Superior temporal gyrus (tissue), 1 donor: ENCODE data around the gene BGLAP.
"Not testable (repeated sequence)": the region's sequence is repeated elsewhere in the genome, so short reads cannot be mapped to it uniquely, and the experiment has no call there.

Experiments used
- DNase-seq: peaks from one replicate; pipeline ENCODE4 v3.0.0-alpha.2; 2016; ENCODE audit errors: extremely low spot score

The BGLAP gene

GRCh38 chr1:156241926-156242325, at the start of gene BGLAP:
BGLAP (plus strand) TSS chr1:156242184; CDS start chr1:156242232, 48 bp downstream.
- DNase-seq: no peak

- no peak for DNase-seq
Observed at GRCh38 chr1:156193208-156193487, 48.8 kb upstream of the BGLAP start.

GRCh38 chr1:156193488-156194299, 48.3 kb upstream of the BGLAP start, which contains the start of gene SLC25A44:
SLC25A44 (plus strand) TSS chr1:156194104; CDS start chr1:156199848, 5,744 bp downstream.
- peak; percentile 100 for DNase-seq

GRCh38 chr1:156194300-156194652, 47.7 kb upstream of the BGLAP start:
- peak; percentile 38 for DNase-seq

- DNase-seq: no peak
Observed at GRCh38 chr1:156195853-156196252, 46.1 kb upstream of the BGLAP start.

- no peak for DNase-seq
Observed at GRCh38 chr1:156196445-156196844, 45.5 kb upstream of the BGLAP start.

- DNase-seq: no peak
Observed at GRCh38 chr1:156198831-156199349, 43.1 kb upstream of the BGLAP start.

GRCh38 chr1:156200044-156200443, 41.9 kb upstream of the BGLAP start:
- DNase-seq: no peak

GRCh38 chr1:156203331-156203730, 38.7 kb upstream of the BGLAP start:
- no peak for DNase-seq

GRCh38 chr1:156204686-156205085, 37.3 kb upstream of the BGLAP start:
- DNase-seq: no peak

GRCh38 chr1:156211243-156211642, 30.7 kb upstream of the BGLAP start:
- no peak for DNase-seq

GRCh38 chr1:156212130-156212529, 29.9 kb upstream of the BGLAP start:
- DNase-seq: no peak

GRCh38 chr1:156212833-156213643, 28.9 kb upstream of the BGLAP start, which contains the start of gene PMF1:
PMF1 (plus strand) TSS chr1:156213007; CDS start chr1:156213016, 9 bp downstream.
- peak; percentile 97 for DNase-seq

- no peak for DNase-seq
Observed at GRCh38 chr1:156213644-156213966, 28.4 kb upstream of the BGLAP start.

- no peak for DNase-seq
Observed at GRCh38 chr1:156214024-156214748, 27.8 kb upstream of the BGLAP start.

GRCh38 chr1:156216361-156217086, 25.5 kb upstream of the BGLAP start:
- DNase-seq: not testable (repeated sequence)

GRCh38 chr1:156217871-156218270, 24.1 kb upstream of the BGLAP start:
- DNase-seq: peak; percentile 38

GRCh38 chr1:156220226-156220625, 21.8 kb upstream of the BGLAP start:
- no peak for DNase-seq

- DNase-seq: no peak
Observed at GRCh38 chr1:156221986-156222692, 19.8 kb upstream of the BGLAP start.

GRCh38 chr1:156225677-156226014, 16.3 kb upstream of the BGLAP start:
- no peak for DNase-seq

- DNase-seq: no peak
Observed at GRCh38 chr1:156226116-156226538, 15.9 kb upstream of the BGLAP start.
